ENCODE measurements around the gene TBCK.

The TBCK gene

DNA sequence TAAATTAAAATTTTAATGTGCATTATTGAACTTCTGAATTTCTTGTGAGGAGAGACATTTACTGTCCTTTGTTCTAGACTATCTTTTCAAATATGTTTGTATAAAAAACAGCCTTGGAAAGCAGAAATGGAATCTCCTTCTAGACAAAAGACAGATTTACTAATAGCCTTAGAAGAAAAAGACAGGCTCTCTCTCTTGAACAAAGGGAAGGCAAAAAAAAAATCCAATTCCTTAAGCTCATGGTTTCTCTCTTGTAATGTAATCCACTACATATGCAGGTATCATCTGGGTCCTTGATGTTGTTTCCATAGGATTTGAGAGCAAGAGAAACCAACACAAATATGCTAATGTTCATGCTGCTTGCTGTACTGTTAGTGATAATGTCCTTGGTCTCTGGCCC lies 106.0 kb downstream of the TBCK start:
- Histone ChIP-seq H3K79me2 (ENCODE audit: insufficient read depth, low read depth) (no peaks in the 10 kb centered on the region), H3K27me3 (ENCODE audit: insufficient read depth, low read depth) (no peaks in the 10 kb centered on the region), H4K20me1 (ENCODE audit: insufficient read depth) (no peaks in the 10 kb centered on the region), H3K9ac (no peak overlapping the region), H2AFZ (ENCODE audit: low read depth) (no peak overlapping the region), H3K27ac (no peak overlapping the region), H3K4me1 (ENCODE audit: low read depth, poor library complexity, severe bottlenecking) (no peaks in the 10 kb centered on the region), H3K4me2 (no peak overlapping the region), H3K36me3 (ENCODE audit: insufficient read depth) (no peaks in the 10 kb centered on the region), H3K4me3 (IDR thresholded peaks at IDR 0.05; ENCODE audit: insufficient read depth, low read depth, low read length) (no peak overlapping the region)
- TF ChIP-seq, protein P1, sequence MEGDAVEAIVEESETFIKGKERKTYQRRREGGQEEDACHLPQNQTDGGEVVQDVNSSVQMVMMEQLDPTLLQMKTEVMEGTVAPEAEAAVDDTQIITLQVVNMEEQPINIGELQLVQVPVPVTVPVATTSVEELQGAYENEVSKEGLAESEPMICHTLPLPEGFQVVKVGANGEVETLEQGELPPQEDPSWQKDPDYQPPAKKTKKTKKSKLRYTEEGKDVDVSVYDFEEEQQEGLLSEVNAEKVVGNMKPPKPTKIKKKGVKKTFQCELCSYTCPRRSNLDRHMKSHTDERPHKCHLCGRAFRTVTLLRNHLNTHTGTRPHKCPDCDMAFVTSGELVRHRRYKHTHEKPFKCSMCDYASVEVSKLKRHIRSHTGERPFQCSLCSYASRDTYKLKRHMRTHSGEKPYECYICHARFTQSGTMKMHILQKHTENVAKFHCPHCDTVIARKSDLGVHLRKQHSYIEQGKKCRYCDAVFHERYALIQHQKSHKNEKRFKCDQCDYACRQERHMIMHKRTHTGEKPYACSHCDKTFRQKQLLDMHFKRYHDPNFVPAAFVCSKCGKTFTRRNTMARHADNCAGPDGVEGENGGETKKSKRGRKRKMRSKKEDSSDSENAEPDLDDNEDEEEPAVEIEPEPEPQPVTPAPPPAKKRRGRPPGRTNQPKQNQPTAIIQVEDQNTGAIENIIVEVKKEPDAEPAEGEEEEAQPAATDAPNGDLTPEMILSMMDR (conservative IDR thresholded peaks at IDR 0.05; ENCODE audit: low read depth, low read length): no peak

DNA sequence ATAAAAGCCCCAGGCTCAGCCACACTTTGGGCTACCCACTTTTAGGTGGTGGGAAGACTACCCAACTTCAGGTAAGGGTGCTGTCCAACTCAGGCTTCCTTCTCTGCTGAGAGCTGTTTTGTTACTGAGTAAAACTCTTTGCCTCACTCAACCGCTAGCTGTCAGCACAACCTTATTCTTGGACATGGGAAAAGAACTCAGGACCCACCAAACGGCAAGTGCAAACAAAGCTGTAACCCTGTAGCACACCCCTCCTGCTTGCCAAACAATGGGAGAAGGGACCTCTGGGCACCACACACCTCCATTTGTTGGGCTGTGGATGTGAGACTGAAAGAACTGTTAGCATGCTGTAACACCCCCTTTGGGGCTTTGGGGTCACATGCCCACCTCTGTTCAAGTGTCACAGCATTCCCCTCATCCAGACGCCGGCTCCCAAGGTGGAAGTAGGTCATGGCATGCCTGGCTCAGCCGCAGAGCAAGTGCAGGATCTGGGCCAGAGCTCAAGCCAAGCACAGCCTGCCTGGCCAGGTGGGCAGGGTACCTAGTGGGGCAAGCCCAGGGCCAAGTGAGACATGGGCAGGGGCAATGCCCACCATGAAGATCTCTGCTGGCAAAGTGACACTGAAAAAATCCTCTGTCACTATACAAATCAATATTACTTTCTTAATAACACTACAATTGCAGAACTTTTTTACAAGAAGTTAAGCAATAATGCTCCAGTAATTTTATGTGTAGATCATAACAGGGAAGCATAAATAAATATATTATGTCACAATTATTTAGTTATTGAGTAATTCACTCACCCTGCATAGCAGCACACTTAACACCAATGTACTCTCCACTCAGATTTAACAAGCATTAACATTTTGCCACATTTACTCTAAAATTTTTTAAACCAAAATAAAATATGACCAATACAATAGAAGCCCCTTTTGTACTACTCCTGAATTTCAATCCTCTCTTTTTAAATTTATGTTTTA lies 107.2 kb downstream of the TBCK start:
- no peak overlapping the region for H3K4me2 ChIP-seq
- peaks cover under 1% of the 10 kb centered on the region; the same call in 1 of the 2 replicates for H4K20me1 ChIP-seq (ENCODE audit: insufficient read depth)
- no peak overlapping the region for H3K27ac ChIP-seq
- H3K9ac ChIP-seq: no peak overlapping the region
- no peak overlapping the region for H2AFZ ChIP-seq (ENCODE audit: low read depth)
- no peaks in the 10 kb centered on the region for H3K4me1 ChIP-seq (ENCODE audit: low read depth, poor library complexity, severe bottlenecking)
- TF ChIP-seq, protein P1 (conservative IDR thresholded peaks at IDR 0.05; ENCODE audit: low read depth, low read length): no peak
- no peaks in the 10 kb centered on the region for H3K36me3 ChIP-seq (ENCODE audit: insufficient read depth)
- H3K4me3 ChIP-seq (IDR thresholded peaks at IDR 0.05; ENCODE audit: insufficient read depth, low read depth, low read length): no peak overlapping the region
- H3K27me3 ChIP-seq (ENCODE audit: insufficient read depth, low read depth): no peaks in the 10 kb centered on the region
- no peaks in the 10 kb centered on the region for H3K79me2 ChIP-seq (ENCODE audit: insufficient read depth, low read depth)

DNA sequence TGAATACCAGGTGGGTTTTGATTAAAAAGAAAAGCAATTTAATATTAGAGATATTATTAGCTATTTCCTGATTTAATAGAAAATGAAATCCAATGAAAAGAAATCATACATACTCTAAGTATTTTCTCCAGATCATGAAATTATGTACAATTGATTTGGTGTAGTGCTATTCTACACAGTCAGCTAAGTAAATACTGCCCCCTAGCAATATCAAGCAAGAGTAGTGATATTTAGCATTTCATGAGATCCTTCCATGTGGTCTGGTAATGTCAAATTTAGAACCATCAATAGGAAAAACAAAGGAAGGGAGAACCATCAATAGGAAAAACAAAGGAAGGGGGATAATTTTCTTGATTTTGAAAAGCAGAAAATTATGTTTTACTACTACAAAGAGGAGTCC lies 114.6 kb downstream of the TBCK start:
- H4K20me1 ChIP-seq (ENCODE audit: insufficient read depth): peaks cover 4% of the 10 kb centered on the region; the same call in 1 of the 2 replicates
- H3K27me3 ChIP-seq (ENCODE audit: insufficient read depth, low read depth): no peaks in the 10 kb centered on the region
- no peaks in the 10 kb centered on the region for H3K79me2 ChIP-seq (ENCODE audit: insufficient read depth, low read depth)
- TF ChIP-seq, protein P1 (conservative IDR thresholded peaks at IDR 0.05; ENCODE audit: low read depth, low read length): peak; percentile 60
- H3K36me3 ChIP-seq (ENCODE audit: insufficient read depth): no peaks in the 10 kb centered on the region
- no peak overlapping the region for H3K27ac ChIP-seq
- H3K9ac ChIP-seq: no peak overlapping the region
- H3K4me3 ChIP-seq (IDR thresholded peaks at IDR 0.05; ENCODE audit: insufficient read depth, low read depth, low read length): no peak overlapping the region
- H2AFZ ChIP-seq (ENCODE audit: low read depth): no peak overlapping the region
- no peaks in the 10 kb centered on the region for H3K4me1 ChIP-seq (ENCODE audit: low read depth, poor library complexity, severe bottlenecking)
- H3K4me2 ChIP-seq: no peak overlapping the region

DNA sequence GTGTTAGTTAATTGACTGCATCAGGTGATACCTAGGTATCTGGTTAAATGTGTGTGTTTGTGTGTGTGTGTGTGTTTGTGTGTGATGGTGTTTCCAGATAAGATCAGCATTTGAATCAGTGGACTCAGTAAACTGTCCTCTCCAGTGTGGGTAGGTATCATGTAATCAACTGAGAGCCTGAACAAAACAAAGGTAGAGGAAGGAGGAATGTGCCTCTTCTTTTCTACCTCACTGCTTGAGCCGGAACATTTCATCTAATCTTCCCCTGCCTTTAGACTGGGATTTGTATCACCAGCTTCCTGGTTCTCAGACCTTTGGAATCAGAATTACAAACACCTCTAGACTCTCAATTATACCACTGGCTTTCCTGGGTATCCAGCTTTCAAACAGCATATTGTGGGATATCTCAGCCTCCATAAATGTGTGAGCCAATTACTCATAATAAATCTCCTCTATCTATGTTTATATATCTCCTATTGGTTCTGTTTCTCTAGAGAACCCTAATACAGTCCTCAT lies 120.5 kb downstream of the TBCK start:
- Histone ChIP-seq H3K4me2 (no peak overlapping the region), H3K4me3 (IDR thresholded peaks at IDR 0.05; ENCODE audit: insufficient read depth, low read depth, low read length) (no peak overlapping the region), H3K36me3 (ENCODE audit: insufficient read depth) (no peaks in the 10 kb centered on the region), H3K27me3 (ENCODE audit: insufficient read depth, low read depth) (no peaks in the 10 kb centered on the region), H3K9ac (no peak overlapping the region), H2AFZ (ENCODE audit: low read depth) (no peak overlapping the region), H3K79me2 (ENCODE audit: insufficient read depth, low read depth) (no peaks in the 10 kb centered on the region), H3K27ac (no peak overlapping the region), H4K20me1 (ENCODE audit: insufficient read depth) (no peaks in the 10 kb centered on the region), H3K4me1 (ENCODE audit: low read depth, poor library complexity, severe bottlenecking) (no peaks in the 10 kb centered on the region)
- TF ChIP-seq, protein P1 (conservative IDR thresholded peaks at IDR 0.05; ENCODE audit: low read depth, low read length): no peak

Data from KMS-11 (cell line).